HCT116 (cell line): ENCODE results near the gene SLC34A2. TPM values are rescaled to one million over a fixed set of nuclear protein-coding genes. Genes with fewer than 3 reads are reported as not detected.

Experiments
- ATAC-seq: fragments of 200-7000 bp; cut with Tn5 transposase; 2 replicates; pipeline ENCODE4 v1.9.1; 2020; ENCODE audit warnings: mild to moderate bottlenecking, moderate library complexity
- BruUV-seq: library from RNA; stranded (reverse); fragments of 400-500 nt; replicated peaks from 2 replicates; lab custom pipeline; 2021; lab: Mats Ljungman, UMichigan
- CTCF ChIA-PET: fragments of 300-600 bp; sonication (Branson Sonifier 250); formaldehyde crosslinking; loops from one replicate; lab custom pipeline; 2021; ENCODE audit warnings: antibody characterized with exemption; lab: Charles Lee
- POLR2A ChIA-PET: fragments of 300-600, 350-600 bp; sonication (Branson Sonifier 250); formaldehyde crosslinking; loops from one replicate; lab custom pipeline; 2021; ENCODE audit warnings: antibody characterized with exemption; lab: Charles Lee
- RAD21 ChIA-PET, 2 experiments: fragments of 300-600 bp; sonication (Branson Sonifier 250); formaldehyde crosslinking; loops; one replicate each; lab custom pipeline; 2023; ENCODE audit warnings: low total read pairs in 2 of 2; ENCODE audit not compliant: uncharacterized antibody in 2 of 2, unreplicated experiment in 2 of 2, low non-redundant PET in 1 of 2; lab: Charles Lee
- DNase-seq: peaks from one replicate; pipeline ENCODE4 v3.0.0-alpha.2; 2010; ENCODE audit warnings: low read depth, low spot score
- H2AFZ ChIP-seq: fragments of 200-600 bp; shearing (Covaris generic), sonication (generic); 2 replicates; pipeline ENCODE4 v1.6.1; 2017; ENCODE audit warnings: low read depth, mixed run types, mixed read lengths, antibody characterized with exemption, low read length; ENCODE audit not compliant: poor library complexity, severe bottlenecking
- H3K27ac ChIP-seq: 2 replicates; pipeline ENCODE4 v1.5.1; 2012; ENCODE audit warnings: low read depth, low read length
- H3K27me3 ChIP-seq: fragments of 200-600 bp; sonication (generic); 2 replicates; pipeline ENCODE4 v1.6.1; 2016; ENCODE audit warnings: mixed run types, low read length, mixed read lengths; ENCODE audit not compliant: insufficient read depth
- H3K36me3 ChIP-seq, 2 experiments: fragments of 200-500 bp in 1 of 2; fragments of 200-600 bp in 1 of 2; sonication (Bioruptor generic) in 1 of 2; sonication (generic) in 1 of 2; 2 replicates each; pipeline versions ENCODE4 v1.5.1 to v1.6.1; 2014 to 2016; ENCODE audit warnings: low read length in 2 of 2, inconsistent platforms in 1 of 2, mixed read lengths in 1 of 2, mixed run types in 1 of 2; ENCODE audit not compliant: insufficient read depth in 2 of 2, control insufficient read depth in 1 of 2
- H3K4me1 ChIP-seq, 2 experiments: fragments of 200-600 bp in 1 of 2; sonication (generic) in 1 of 2; 2 replicates each; pipeline versions ENCODE4 v1.5.1 to v1.6.1; 2012 to 2017; ENCODE audit warnings: low read length in 2 of 2, inconsistent platforms in 1 of 2, mild to moderate bottlenecking in 1 of 2, mixed read lengths in 1 of 2, mixed run types in 1 of 2, moderate library complexity in 1 of 2; ENCODE audit not compliant: insufficient read depth in 2 of 2, control insufficient read depth in 1 of 2
- H3K4me2 ChIP-seq: fragments of 200-600 bp; sonication (generic); 2 replicates; pipeline ENCODE4 v1.6.1; 2017; ENCODE audit warnings: mixed run types, low read length, mixed read lengths
- H3K4me3 ChIP-seq, 2 experiments: fragments of 200-600 bp in 1 of 2; sonication (generic) in 1 of 2; replicated peaks in 1 of 2; 2 replicates each; pipeline ENCODE4 v1.5.1; 2011 to 2016; ENCODE audit warnings: low read length in 2 of 2, control low read depth in 1 of 2, low read depth in 1 of 2, mild to moderate bottlenecking in 1 of 2, mixed read lengths in 1 of 2, mixed run types in 1 of 2
- H3K79me2 ChIP-seq: fragments of 200-600 bp; sonication (generic); 2 replicates; pipeline ENCODE4 v1.6.1; 2017; ENCODE audit warnings: mild to moderate bottlenecking, mixed run types, low read length, moderate library complexity, mixed read lengths; ENCODE audit not compliant: insufficient read depth
- H3K9ac ChIP-seq: fragments of 200-600 bp; sonication (generic); 2 replicates; pipeline ENCODE4 v1.6.1; 2016; ENCODE audit warnings: low read length, mixed read lengths
- H3K9me2 ChIP-seq: fragments of 200-600 bp; sonication (generic), shearing (Covaris generic); 2 replicates; pipeline ENCODE4 v1.6.1; 2017; ENCODE audit warnings: mixed run types, mild to moderate bottlenecking, moderate library complexity; ENCODE audit not compliant: insufficient read depth
- H3K9me3 ChIP-seq, 2 experiments: fragments of 200-500 bp in 1 of 2; fragments of 200-600 bp in 1 of 2; sonication (Bioruptor generic) in 1 of 2; sonication (generic) in 1 of 2; 2 replicates each; pipeline ENCODE4 v1.6.1; 2014 to 2017; ENCODE audit warnings: low read length in 2 of 2, mixed read lengths in 2 of 2, inconsistent platforms in 1 of 2, low read depth in 1 of 2, mild to moderate bottlenecking in 1 of 2, mixed run types in 1 of 2, moderate library complexity in 1 of 2; ENCODE audit not compliant: control insufficient read depth in 1 of 2, insufficient read depth in 1 of 2
- H4K20me1 ChIP-seq: fragments of 200-600 bp; sonication (generic), shearing (Covaris generic); 2 replicates; pipeline ENCODE4 v1.6.1; 2017; ENCODE audit warnings: mixed run types, mild to moderate bottlenecking, moderate library complexity; ENCODE audit not compliant: insufficient read depth
- CBX3 ChIP-seq: IDR thresholded peaks from 2 replicates; pipeline ENCODE4 v1.6.1; 2012; ENCODE audit warnings: low read depth
- CEBPB ChIP-seq: IDR thresholded peaks from 2 replicates; pipeline ENCODE4 v1.6.1; 2012; ENCODE audit warnings: low read depth
- CTCF ChIP-seq, 3 experiments: fragments of 200-600 bp in 1 of 3; sonication (generic) in 1 of 3; IDR thresholded peaks in 2 of 3; conservative IDR thresholded peaks in 1 of 3; 2 replicates each; pipeline ENCODE4 v1.5.1; 2012 to 2017; ENCODE audit warnings: low read depth in 2 of 3, low read length in 2 of 3, antibody characterized with exemption in 1 of 3, borderline replicate concordance in 1 of 3, control low read depth in 1 of 3, mild to moderate bottlenecking in 1 of 3, mixed read lengths in 1 of 3, mixed run types in 1 of 3, moderate library complexity in 1 of 3; ENCODE audit not compliant: insufficient read depth in 1 of 3
- EGR1 ChIP-seq: IDR thresholded peaks from 2 replicates; pipeline ENCODE4 v1.6.1; 2012; ENCODE audit warnings: low read depth
- EZH2phosphoT487 ChIP-seq: fragments of 200-600 bp; IDR thresholded peaks from 2 replicates; pipeline ENCODE4 v1.6.1; 2018; ENCODE audit warnings: antibody characterized with exemption, borderline replicate concordance
- JUND ChIP-seq: IDR thresholded peaks from 2 replicates; pipeline ENCODE4 v1.6.1; 2012
- POLR2AphosphoS5 ChIP-seq: IDR thresholded peaks from 2 replicates; pipeline ENCODE4 v1.6.1; 2011; ENCODE audit warnings: mild to moderate bottlenecking, low read depth, low read length, moderate library complexity
- RAD21 ChIP-seq: IDR thresholded peaks from 2 replicates; pipeline ENCODE4 v1.6.1; 2012; ENCODE audit warnings: low read depth, mild to moderate bottlenecking
- SIN3A ChIP-seq: IDR thresholded peaks from 2 replicates; pipeline ENCODE4 v1.6.1; 2012; ENCODE audit warnings: low read depth
- YY1 ChIP-seq: IDR thresholded peaks from 2 replicates; pipeline ENCODE4 v1.6.1; 2011; ENCODE audit warnings: low read length, low read depth, moderate library complexity, mild to moderate bottlenecking; ENCODE audit not compliant: insufficient replicate concordance; ENCODE audit errors: extremely low read depth
- ZNF274 ChIP-seq: fragments of 200-500 bp; sonication (Bioruptor generic); IDR thresholded peaks from 2 replicates; pipeline ENCODE4 v1.6.1; 2014; ENCODE audit warnings: mild to moderate bottlenecking, low read depth, low read length, inconsistent platforms
- intact Hi-C: fragments of 100-400 bp; cut with micrococcal nuclease; formaldehyde crosslinking; loops from 2 replicates; pipeline ENCODE4 v1.10.0; 2022
- total RNA-seq: library from RNA; stranded (reverse); gene quantifications from one replicate; pipeline ENCODE4 v1.2.1, GENCODE V29; 2021; ENCODE audit not compliant: unreplicated experiment
- TF ChIP-seq, protein P1 (sequence below): IDR thresholded peaks from 2 replicates; pipeline ENCODE4 v1.6.1; 2012; ENCODE audit warnings: low read depth
- TF ChIP-seq, protein P2 (sequence below): IDR thresholded peaks from 2 replicates; pipeline ENCODE4 v1.6.1; 2011; ENCODE audit warnings: mild to moderate bottlenecking, low read length, moderate library complexity; ENCODE audit not compliant: insufficient replicate concordance; ENCODE audit errors: extremely low read depth

The SLC34A2 gene
- total RNA-seq, 1 experiment from 2014 or later, result 2.2 TPM

DNA sequence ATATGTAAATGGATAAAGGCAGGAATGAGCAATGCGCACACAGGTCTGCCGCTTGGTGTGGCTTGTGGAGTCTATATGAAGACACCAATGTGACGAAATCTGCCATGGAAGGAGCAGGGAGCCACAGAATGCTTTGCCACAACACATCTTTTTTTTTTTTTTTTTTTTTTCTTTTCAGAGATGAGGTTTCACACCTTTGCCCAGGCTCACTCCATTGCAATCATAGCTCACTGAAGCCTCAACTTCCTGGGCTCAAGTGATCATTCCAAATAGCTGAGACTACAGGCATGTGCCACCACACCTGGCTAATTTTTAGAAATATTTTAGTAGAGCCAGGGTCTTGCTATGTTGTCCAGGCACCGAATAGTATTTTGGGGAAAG lies 17.4 kb upstream of the SLC34A2 start:
- no peak for DNase-seq

GRCh38 chr4:25638806-25639205 lies 16.8 kb upstream of the SLC34A2 start:
- Histone ChIP-seq H3K27me3 (no peaks in the 10 kb centered on the region), H3K36me3 (no peaks in the 10 kb centered on the region), H3K9me3 (no peaks in the 10 kb centered on the region), H3K4me3 (no peak overlapping the region), H2AFZ (no peak overlapping the region), H3K4me2 (no peak overlapping the region), H3K9ac (no peak overlapping the region), H3K79me2 (no peaks in the 10 kb centered on the region), H3K4me1 (peaks cover 3 to 8% of the 10 kb centered on the region in 2 experiments; a peak in 3 of 4 replicates), H3K9me2 (no peaks in the 10 kb centered on the region), H4K20me1 (no peaks in the 10 kb centered on the region), H3K27ac (no peak overlapping the region)
- intact Hi-C loops, result no loop called here
- TF ChIP-seq SIN3A, result no peak
- TF ChIP-seq, protein P1, sequence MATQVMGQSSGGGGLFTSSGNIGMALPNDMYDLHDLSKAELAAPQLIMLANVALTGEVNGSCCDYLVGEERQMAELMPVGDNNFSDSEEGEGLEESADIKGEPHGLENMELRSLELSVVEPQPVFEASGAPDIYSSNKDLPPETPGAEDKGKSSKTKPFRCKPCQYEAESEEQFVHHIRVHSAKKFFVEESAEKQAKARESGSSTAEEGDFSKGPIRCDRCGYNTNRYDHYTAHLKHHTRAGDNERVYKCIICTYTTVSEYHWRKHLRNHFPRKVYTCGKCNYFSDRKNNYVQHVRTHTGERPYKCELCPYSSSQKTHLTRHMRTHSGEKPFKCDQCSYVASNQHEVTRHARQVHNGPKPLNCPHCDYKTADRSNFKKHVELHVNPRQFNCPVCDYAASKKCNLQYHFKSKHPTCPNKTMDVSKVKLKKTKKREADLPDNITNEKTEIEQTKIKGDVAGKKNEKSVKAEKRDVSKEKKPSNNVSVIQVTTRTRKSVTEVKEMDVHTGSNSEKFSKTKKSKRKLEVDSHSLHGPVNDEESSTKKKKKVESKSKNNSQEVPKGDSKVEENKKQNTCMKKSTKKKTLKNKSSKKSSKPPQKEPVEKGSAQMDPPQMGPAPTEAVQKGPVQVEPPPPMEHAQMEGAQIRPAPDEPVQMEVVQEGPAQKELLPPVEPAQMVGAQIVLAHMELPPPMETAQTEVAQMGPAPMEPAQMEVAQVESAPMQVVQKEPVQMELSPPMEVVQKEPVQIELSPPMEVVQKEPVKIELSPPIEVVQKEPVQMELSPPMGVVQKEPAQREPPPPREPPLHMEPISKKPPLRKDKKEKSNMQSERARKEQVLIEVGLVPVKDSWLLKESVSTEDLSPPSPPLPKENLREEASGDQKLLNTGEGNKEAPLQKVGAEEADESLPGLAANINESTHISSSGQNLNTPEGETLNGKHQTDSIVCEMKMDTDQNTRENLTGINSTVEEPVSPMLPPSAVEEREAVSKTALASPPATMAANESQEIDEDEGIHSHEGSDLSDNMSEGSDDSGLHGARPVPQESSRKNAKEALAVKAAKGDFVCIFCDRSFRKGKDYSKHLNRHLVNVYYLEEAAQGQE, result no peak
- no peak for TF ChIP-seq YY1
- TF ChIP-seq CBX3, result no peak
- no peak for TF ChIP-seq CTCF (IDR thresholded peaks at IDR 0.05 in 2 of 3, conservative IDR thresholded peaks at IDR 0.05 in 1 of 3; ENCODE audit: borderline replicate concordance in 1 of 3, insufficient read depth in 1 of 3, low read depth in 2 of 3, low read length in 2 of 3)
- TF ChIP-seq RAD21, result no peak
- no peak for TF ChIP-seq JUND
- TF ChIP-seq POLR2AphosphoS5, result no peak
- TF ChIP-seq CEBPB, result no peak
- no peak for TF ChIP-seq EGR1
- TF ChIP-seq EZH2phosphoT487, result no peak
- CTCF ChIA-PET, result no interaction called here
- ATAC-seq (no peak), DNase-seq (no peak)
- no TSS peak for BruUV-seq
- RAD21 ChIA-PET, result no interaction called here
- POLR2A ChIA-PET, result no interaction called here

More for the DNA sequence above, 17.4 kb upstream of the SLC34A2 start:
- Histone ChIP-seq H3K9me2 (no peaks in the 10 kb centered on the region), H3K9ac (no peak overlapping the region), H3K36me3 (no peaks in the 10 kb centered on the region), H2AFZ (no peak overlapping the region), H3K27ac (no peak overlapping the region), H3K9me3 (no peaks in the 10 kb centered on the region), H3K27me3 (no peaks in the 10 kb centered on the region), H3K4me2 (no peak overlapping the region), H3K4me3 (no peak overlapping the region), H3K4me1 (peaks cover 3 to 8% of the 10 kb centered on the region in 2 experiments; a peak in 3 of 4 replicates)
- no peak for ATAC-seq
- RAD21 ChIA-PET, result no interaction called here
- BruUV-seq, result no TSS peak
- CTCF ChIA-PET, result no interaction called here
- intact Hi-C loops, result no loop called here
- POLR2A ChIA-PET, result no interaction called here
- TF ChIP-seq ZNF274, result no peak
- no peak for TF ChIP-seq POLR2AphosphoS5
- TF ChIP-seq, protein P2, sequence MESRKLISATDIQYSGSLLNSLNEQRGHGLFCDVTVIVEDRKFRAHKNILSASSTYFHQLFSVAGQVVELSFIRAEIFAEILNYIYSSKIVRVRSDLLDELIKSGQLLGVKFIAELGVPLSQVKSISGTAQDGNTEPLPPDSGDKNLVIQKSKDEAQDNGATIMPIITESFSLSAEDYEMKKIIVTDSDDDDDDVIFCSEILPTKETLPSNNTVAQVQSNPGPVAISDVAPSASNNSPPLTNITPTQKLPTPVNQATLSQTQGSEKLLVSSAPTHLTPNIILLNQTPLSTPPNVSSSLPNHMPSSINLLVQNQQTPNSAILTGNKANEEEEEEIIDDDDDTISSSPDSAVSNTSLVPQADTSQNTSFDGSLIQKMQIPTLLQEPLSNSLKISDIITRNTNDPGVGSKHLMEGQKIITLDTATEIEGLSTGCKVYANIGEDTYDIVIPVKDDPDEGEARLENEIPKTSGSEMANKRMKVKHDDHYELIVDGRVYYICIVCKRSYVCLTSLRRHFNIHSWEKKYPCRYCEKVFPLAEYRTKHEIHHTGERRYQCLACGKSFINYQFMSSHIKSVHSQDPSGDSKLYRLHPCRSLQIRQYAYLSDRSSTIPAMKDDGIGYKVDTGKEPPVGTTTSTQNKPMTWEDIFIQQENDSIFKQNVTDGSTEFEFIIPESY, result no peak
- TF ChIP-seq, all 23 proteins: peak for 0
- Histone ChIP-seq H3K79me2 (no peaks in the 10 kb centered on the region), H4K20me1 (no peaks in the 10 kb centered on the region)
